Stimulated activated CD8-positive, alpha-beta memory T cell treated with anti-CD3 and anti-CD28 coated beads, Interleukin-12 subunit alpha, Interleukin-12 subunit beta, amount 100 ng/mL, for 1 hour (primary cell): ENCODE data around the gene RCVRN.
"Not testable (repeated sequence)": the region's sequence is repeated elsewhere in the genome, so short reads cannot be mapped to it uniquely, and the experiment has no call there.

Experiments
- DNase-seq: peaks from one replicate; pipeline ENCODE4 v3.0.0-alpha.2; 2020; ENCODE audit warnings: low read depth

Gene RCVRN

DNA sequence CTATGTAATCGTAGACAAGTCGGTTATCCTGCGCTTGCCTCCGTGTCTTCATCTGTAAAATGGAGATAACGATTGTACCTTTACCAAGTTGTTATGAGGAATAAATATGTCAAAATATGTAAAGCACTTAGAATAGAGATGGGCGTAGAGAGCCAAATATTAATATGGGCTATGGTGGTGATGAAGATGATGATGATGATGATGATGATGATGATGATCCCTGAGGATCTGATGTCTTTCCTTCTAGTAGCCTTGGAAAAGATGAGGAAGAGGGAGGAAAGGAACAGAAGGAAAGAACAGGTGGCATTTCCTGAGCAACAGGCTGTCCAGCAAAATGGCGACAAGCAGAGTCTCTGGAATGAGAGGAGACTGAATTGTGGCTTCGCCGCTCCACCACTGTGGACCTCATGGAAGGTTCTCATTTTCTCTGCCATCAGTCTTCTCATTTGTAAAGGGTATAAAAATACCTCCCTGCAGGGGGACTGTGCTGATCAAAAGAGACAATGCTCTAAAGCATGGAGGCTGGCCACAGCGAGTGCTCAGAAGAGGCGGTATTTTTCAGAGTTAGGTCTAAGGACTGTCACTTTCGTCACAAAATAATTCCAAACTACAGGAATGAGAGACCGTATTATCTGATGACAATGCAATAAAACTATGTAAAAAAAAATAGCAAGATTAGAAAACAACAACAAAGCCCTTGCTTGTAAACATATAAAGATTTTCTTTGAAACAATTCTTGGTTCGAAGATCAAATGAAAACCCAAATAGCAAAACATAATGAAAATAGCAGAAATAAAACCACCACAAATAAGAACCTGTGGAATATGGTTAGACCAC is 17.2 kb upstream of the RCVRN start:
- DNase-seq, result no peak

GRCh38 chr17:9921216-9921615 is 16.1 kb upstream of the RCVRN start:
- DNase-seq, result not testable (repeated sequence)

- DNase-seq, result no peak
These were observed 13.8 kb upstream of the RCVRN start for GRCh38 chr17:9918804-9919352.

GRCh38 chr17:9918352-9918751 is 13.3 kb upstream of the RCVRN start:
- DNase-seq, result no peak

DNA sequence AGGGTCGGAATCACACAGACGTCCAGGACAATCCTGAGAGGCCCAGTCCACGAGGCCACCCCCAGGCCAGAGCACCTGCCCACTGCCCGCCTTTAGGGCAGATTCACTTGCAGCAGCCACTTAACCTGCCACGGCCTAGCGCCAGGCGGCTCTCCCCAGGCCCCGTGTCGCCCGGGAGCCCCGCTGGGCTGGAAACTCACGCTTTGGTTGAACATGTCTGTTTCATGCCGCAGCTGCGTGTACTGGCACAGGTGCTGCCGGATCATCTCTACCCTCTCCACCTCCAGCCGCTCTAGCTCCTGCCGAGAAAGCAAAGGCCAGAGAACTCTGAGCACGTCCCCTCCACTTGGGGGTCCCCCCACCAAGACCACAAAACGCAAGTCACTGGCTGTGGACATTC is 12.7 kb upstream of the RCVRN start:
- no peak for DNase-seq

DNA sequence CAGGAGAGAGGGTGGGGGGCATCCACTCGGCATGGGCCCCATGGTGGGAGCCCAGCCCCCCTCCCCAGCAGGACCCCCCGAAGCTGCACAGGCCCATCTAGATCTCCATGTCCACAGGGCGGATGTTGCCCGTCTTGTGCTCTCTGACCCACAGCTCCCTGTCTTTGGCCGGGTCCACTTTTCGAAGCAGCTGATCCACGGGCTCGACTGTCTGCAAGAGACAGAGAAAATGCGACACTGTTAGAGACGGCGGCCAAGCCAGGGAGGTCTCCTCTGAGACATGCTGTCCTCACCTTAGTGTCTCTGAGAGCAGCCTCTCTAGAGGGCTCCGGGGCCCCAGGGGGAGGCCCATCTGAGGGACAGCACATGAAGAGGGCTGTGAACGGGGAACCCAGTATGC is 12.1 kb upstream of the RCVRN start:
- no peak for DNase-seq

DNA sequence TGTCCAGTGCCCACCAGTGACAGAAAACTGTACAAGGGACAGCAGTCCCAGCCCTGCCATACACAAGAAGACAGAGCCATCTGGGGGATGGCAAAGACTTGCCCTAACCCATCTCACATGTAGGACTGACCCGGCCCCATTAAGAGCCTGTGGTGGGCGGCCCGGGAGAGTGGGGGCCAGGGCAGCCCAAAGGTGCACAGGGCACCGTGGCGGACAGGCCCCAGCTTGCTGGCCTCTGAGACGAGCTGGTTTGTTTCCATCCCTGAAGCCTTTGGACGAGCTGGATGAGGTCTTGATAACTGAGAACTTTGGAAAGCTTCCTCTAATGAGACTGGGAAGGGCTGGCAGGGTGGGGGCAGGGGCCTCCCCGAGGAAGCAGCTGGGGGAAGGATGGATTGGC is 11.0 kb upstream of the RCVRN start:
- DNase-seq, result no peak

DNA sequence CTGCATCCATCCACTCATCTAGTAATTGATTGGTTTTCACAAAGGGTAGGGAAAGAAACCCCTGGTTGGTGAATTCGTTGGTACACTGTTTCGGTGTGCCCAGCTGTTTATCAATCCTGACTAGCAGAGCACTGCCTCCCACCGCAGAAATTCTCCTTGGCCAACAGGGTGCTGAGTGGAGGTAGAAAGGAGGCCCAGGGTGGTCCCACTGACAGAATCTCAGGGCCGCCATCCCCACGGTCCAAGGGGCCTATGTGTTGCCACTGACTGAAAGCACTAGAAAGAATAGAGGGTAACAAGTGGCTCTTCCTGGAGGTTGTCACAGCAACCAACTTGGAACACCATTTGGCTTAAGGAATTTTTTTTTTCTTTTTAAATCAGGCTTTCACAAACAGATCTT is 8.4 kb upstream of the RCVRN start:
- no peak for DNase-seq

DNA sequence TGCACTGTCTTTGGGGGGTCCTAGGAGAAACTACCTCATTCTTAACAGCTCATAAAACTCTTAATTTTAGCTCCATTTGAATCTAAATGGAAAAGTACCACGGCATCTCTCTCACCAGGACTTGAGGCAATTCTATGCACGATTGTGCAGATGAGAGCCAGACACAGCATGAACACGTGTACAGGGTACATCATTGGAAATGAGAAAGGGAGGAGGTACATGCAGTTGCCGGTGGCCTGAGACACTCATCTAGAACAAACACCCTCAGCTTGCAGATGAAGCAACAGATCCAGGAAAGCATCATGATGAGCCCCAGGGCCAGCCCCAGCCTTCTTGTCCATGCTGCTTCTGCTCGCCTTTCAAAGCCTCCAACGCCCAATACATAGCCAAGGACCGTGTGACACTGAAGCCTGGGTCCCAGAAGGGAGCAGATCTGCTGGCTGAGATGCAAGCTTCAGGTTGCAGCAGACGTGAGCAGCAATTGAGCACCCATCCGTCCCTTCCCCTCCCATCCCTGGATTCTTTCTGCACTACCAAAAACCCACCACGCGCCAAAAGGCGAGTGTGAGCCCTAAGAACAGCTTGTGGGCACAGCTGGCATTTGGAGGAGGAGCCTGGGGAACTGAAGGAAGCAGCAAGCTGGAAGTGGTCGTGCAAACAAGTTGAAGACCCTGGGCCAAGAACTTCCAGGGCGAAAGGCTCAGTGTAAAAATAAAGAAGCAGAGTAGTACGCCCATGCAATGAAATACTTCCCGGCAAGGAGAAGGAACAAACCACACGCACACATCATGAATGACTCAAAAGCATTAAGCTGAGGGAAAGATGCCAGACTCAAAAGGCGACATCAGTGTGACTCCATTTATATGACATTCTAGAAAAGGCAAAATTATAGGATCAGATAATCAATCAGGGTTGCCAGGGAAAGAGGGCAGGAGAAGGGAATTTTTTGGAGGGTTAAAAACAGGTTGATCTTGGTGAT is 7.3 kb upstream of the RCVRN start:
- DNase-seq, result no peak

DNA sequence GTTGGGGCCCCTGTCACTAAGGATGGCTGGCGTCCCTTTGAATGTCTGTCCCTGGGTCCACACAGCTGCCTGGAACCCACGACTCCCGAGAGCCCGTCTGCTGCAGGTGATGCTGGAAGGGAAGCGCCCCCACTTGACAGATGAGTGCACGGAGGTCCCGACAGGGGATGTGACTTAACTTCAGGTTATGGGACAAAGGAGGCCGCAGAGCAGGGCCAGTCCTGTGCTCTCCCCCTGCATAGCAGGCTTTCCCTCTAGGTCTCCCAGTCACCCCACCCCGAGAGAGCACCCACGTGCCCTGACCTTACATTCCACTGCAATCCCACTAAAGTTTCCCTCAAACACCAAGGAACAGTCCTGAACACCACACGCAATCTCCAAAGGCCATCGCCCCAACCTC is 6.0 kb upstream of the RCVRN start:
- no peak for DNase-seq

- DNase-seq, result no peak
These were observed 3.6 kb upstream of the RCVRN start for GRCh38 chr17:9908649-9909042.

GRCh38 chr17:9907883-9908648 is 3.0 kb upstream of the RCVRN start:
- no peak for DNase-seq

DNA sequence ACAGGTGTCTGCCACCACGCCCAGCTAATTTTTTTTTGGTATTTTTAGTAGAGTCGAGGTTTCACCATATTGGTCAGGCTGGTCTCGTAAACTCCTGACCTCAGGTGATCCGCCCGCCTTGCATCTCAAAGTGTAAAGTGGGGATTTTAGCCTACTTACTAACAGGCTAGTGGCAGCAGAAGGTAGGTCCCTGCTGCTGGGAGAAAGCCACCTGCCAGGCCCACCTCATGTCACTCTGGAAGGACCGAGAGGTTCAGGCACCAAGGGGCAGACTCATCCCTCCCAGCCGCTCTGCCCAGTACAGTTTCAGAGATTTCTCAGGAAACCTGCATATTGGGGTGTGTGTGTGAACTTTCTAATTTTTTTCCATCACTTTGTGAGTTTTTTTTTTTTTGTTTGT is 2.1 kb upstream of the RCVRN start:
- DNase-seq, result no peak

GRCh38 chr17:9906616-9907015 is 1.5 kb upstream of the RCVRN start:
- no peak for DNase-seq

DNA sequence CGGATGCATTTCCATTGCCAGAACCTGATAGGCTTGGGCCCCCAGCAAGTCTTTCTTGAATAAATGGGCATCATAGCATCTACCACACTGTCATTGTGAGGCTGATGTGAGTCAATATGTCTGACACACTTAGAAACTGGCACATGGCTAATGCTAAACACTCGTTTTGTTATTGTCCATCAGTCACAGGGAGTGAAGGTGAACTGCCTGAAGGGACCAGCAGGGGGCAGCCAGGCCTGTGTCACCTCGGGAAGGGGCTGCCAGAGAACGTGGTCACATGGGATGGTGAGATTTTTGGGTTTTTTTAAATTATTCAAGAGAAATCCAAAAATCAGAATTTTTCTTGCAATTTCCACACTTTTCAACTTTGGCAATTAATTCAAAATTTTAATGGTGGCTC is 831 bp upstream of the RCVRN start:
- no peak for DNase-seq

DNA sequence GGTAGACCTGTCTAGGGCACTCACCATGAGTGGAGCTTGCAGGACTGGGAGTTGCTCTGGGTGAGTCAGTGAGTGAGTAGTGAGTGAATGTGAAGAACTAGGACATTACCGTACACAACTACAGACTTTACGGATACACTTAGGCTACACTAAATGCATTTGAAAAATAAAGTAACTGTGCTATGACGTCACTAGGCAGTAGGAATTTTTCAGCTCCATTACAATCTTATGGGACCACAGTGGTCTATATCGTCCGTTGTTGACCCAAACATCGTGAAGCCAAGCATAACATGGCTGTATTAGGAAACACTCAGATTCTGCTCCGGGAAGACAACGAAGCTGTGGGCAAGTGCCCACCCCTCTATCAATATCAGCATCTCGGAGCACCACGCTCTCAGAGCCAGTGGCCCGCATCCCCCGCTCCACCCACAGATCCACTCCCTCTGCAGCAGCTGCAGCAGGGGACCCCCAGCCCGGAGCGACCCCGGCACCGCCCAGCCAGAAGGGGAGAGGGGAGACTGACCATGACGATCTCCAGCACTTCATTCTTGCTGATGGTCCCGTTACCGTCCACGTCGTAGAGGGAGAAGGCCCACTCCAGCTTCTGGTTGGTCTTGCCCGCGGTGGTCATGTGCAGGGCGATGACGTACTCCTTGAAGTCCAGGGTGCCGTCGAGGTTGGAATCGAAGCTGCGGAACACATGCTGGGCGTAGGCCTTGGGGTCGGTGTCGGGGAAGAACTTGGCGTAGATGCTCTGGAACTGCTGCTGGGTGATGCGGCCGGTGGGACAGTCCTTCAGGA is 594 bp downstream of the RCVRN start:
- no peak for DNase-seq

- no peak for DNase-seq
These were observed 3.0 kb downstream of the RCVRN start for GRCh38 chr17:9902120-9902519.

DNA sequence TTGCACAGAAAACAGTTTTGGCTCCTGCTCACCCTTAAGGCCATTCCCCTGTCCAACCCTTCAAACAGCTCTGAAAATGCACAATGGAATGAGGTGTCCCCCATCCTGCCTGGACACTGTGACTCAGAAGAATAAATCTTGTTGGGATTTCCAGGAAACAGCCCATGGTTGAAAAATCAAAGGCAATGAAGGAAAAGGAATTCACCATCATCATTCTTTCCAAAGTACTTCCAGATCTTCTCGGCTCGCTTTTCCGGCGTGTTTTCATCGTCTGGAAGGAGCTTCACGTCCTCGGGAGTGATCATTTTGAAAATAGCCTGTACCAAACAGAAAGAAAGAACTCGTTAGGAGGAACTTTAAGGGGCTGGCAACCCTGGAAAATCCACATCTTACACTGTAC is 4.3 kb downstream of the RCVRN start:
- no peak for DNase-seq

DNA sequence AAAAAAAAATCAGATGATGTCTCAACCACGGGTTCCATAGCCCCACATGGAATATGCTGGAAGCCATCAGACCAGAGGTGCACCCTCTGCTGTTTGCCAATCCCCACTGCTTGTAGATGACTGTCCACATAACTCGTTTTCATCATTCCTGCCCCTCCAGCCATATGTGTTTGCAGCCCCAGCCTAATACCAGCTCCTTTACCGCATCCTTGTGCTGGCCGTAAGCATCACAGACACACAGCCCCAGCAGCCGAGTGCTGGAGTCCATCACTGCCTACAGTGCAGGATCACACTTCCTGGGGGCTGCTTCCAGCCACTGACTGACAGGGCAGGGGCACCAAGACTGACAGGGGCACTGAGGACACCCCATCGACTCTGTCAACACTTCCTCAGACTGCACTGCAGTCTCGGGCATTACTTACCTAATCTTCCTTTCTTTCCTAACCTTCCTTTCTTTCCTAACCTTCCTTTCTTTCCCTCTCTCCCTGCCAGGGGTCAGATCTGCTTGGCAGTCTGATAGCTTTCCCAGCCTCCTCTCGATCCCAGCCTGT is 5.0 kb downstream of the RCVRN start:
- DNase-seq, result no peak

DNA sequence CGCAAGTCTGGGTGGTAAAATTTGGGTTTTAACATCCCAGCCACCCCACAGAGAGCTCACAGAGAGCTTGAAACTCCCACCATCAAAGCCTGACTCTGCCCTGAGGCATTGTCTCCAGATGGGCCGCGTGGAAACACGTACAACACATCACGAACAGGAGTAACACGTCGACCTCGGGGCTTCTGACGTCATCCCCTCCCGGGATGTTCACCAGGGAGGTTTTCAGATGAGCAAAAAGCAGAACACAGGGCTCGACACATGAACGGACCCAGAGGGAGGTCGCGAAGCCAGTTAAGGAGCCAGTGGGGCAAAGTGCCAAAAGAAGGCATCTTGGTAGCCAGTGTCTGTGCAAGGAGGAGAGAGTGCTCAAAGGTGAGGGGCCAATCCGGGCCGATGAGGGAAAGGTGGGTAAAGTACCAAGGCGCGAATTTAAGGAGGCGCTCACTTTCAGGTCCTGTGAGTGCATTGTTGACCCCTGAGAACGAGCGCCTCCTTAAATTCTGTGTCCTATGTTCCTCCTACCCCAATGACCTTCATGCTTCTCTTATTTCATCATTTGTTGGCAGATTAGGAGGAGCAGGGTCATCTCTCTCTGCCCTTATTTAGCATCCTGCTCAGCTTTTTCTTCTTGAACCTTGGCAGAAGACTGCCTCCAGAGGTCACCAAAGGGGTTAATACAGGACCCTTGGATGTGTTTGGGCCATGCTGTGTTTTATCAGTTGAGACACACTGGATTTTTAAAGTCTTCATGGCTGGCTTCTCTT is 5.6 kb downstream of the RCVRN start:
- DNase-seq, result no peak
